ENCODE data around the gene SPTSSA. TPM values are rescaled to one million over a fixed set of nuclear protein-coding genes. Genes with fewer than 3 reads are reported as not detected.

SPTSSA gene
- total and polyA plus RNA-seq, 2 donors (not counting 1 experiment from before 2014, with no cell fraction given), result 20.1 to 38.4 TPM

GRCh38 chr14:34404416-34404815 lies 57.6 kb downstream of the SPTSSA start:
- no peaks in the 10 kb centered on the region for H3K4me1 ChIP-seq (ENCODE audit: control insufficient read depth, extremely low read depth, insufficient read depth, low read length)
- H2AFZ ChIP-seq (ENCODE audit: low read length), result no peak overlapping the region
- DNase-seq (ENCODE audit: low read depth in 2 of 2), result no peak
- H3K27ac ChIP-seq (ENCODE audit: insufficient read depth, low read length), result no peak overlapping the region
- TF ChIP-seq EZH2 (IDR thresholded peaks at IDR 0.05; ENCODE audit: low read length, missing control alignments), result no peak
- TF ChIP-seq, protein P1, sequence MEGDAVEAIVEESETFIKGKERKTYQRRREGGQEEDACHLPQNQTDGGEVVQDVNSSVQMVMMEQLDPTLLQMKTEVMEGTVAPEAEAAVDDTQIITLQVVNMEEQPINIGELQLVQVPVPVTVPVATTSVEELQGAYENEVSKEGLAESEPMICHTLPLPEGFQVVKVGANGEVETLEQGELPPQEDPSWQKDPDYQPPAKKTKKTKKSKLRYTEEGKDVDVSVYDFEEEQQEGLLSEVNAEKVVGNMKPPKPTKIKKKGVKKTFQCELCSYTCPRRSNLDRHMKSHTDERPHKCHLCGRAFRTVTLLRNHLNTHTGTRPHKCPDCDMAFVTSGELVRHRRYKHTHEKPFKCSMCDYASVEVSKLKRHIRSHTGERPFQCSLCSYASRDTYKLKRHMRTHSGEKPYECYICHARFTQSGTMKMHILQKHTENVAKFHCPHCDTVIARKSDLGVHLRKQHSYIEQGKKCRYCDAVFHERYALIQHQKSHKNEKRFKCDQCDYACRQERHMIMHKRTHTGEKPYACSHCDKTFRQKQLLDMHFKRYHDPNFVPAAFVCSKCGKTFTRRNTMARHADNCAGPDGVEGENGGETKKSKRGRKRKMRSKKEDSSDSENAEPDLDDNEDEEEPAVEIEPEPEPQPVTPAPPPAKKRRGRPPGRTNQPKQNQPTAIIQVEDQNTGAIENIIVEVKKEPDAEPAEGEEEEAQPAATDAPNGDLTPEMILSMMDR (conservative IDR thresholded peaks at IDR 0.05 in 1 of 2, IDR thresholded peaks at IDR 0.05 in 1 of 2; ENCODE audit: low read depth in 1 of 2, low read length in 2 of 2), result no peak
- H3K36me3 ChIP-seq (ENCODE audit: control insufficient read depth, insufficient read depth, low read length), result no peaks in the 10 kb centered on the region
- no peak overlapping the region for H3K4me3 ChIP-seq (replicated peaks in 1 of 4; ENCODE audit: control extremely low read depth in 1 of 4, insufficient read depth in 1 of 4, low read depth in 3 of 4, low read length in 4 of 4)
- H3K9me3 ChIP-seq (ENCODE audit: control insufficient read depth, insufficient read depth, low read depth, low read length), result no peaks in the 10 kb centered on the region
- H4K20me1 ChIP-seq (ENCODE audit: control insufficient read depth, extremely low read depth, insufficient read depth, low read length), result no peaks in the 10 kb centered on the region
- no peak overlapping the region for H3K4me2 ChIP-seq (ENCODE audit: extremely low read depth, insufficient read depth, low read length)
- H3K9ac ChIP-seq (ENCODE audit: insufficient read depth, low read length), result no peak overlapping the region
- no peaks in the 10 kb centered on the region for H3K79me2 ChIP-seq (ENCODE audit: control insufficient read depth, insufficient read depth, low read length)
- no peaks in the 10 kb centered on the region for H3K27me3 ChIP-seq (ENCODE audit: control insufficient read depth, insufficient read depth, low read length)

GRCh38 chr14:34403646-34404045 lies 58.4 kb downstream of the SPTSSA start:
- H3K27me3 ChIP-seq (ENCODE audit: control insufficient read depth, insufficient read depth, low read length), result no peaks in the 10 kb centered on the region
- peak in 1 of 2 donors; percentile 20 for DNase-seq (ENCODE audit: low read depth in 2 of 2)

DNA sequence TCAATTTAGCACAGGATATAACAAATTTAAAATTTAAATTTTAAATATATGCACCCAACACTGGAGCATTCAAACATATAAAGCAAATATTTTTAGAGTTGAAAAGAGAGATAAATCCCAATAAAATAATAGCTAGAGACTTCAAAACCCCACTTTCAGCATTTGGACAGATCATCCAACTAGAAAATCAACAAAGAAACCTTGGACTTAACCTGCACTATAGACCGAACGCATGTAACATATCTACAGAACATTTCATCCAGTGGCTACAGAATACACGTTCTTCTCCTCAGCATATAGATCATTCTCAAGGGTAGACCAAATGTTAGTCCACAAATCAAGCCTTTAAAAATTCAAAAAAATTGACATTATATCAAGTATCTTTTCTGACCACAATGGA lies 64.0 kb downstream of the SPTSSA start:
- Histone ChIP-seq H3K4me2 (ENCODE audit: extremely low read depth, insufficient read depth, low read length) (no peak overlapping the region), H4K20me1 (ENCODE audit: control insufficient read depth, extremely low read depth, insufficient read depth, low read length) (no peaks in the 10 kb centered on the region), H3K27me3 (ENCODE audit: control insufficient read depth, insufficient read depth, low read length) (no peaks in the 10 kb centered on the region), H3K9me3 (ENCODE audit: control insufficient read depth, insufficient read depth, low read depth, low read length) (no peaks in the 10 kb centered on the region), H2AFZ (ENCODE audit: low read length) (no peak overlapping the region), H3K79me2 (ENCODE audit: control insufficient read depth, insufficient read depth, low read length) (no peaks in the 10 kb centered on the region), H3K9ac (ENCODE audit: insufficient read depth, low read length) (no peak overlapping the region), H3K36me3 (ENCODE audit: control insufficient read depth, insufficient read depth, low read length) (no peaks in the 10 kb centered on the region), H3K4me1 (ENCODE audit: control insufficient read depth, extremely low read depth, insufficient read depth, low read length) (no peaks in the 10 kb centered on the region), H3K4me3 (replicated peaks in 1 of 4; ENCODE audit: control extremely low read depth in 1 of 4, insufficient read depth in 1 of 4, low read depth in 3 of 4, low read length in 4 of 4) (no peak overlapping the region), H3K27ac (ENCODE audit: insufficient read depth, low read length) (no peak overlapping the region)
- DNase-seq (ENCODE audit: low read depth in 2 of 2), result no peak
- TF ChIP-seq EZH2 (IDR thresholded peaks at IDR 0.05; ENCODE audit: low read length, missing control alignments), result no peak
- TF ChIP-seq, protein P1 (conservative IDR thresholded peaks at IDR 0.05 in 1 of 2, IDR thresholded peaks at IDR 0.05 in 1 of 2; ENCODE audit: low read depth in 1 of 2, low read length in 2 of 2), result no peak

More at GRCh38 chr14:34403646-34404045, 58.4 kb downstream of the SPTSSA start:
- H2AFZ ChIP-seq (ENCODE audit: low read length), result no peak overlapping the region
- H3K36me3 ChIP-seq (ENCODE audit: control insufficient read depth, insufficient read depth, low read length), result no peaks in the 10 kb centered on the region
- no peaks in the 10 kb centered on the region for H3K79me2 ChIP-seq (ENCODE audit: control insufficient read depth, insufficient read depth, low read length)
- no peak overlapping the region for H3K4me2 ChIP-seq (ENCODE audit: extremely low read depth, insufficient read depth, low read length)
- H3K27ac ChIP-seq (ENCODE audit: insufficient read depth, low read length), result no peak overlapping the region
- H4K20me1 ChIP-seq (ENCODE audit: control insufficient read depth, extremely low read depth, insufficient read depth, low read length), result no peaks in the 10 kb centered on the region
- no peaks in the 10 kb centered on the region for H3K9me3 ChIP-seq (ENCODE audit: control insufficient read depth, insufficient read depth, low read depth, low read length)
- no peak overlapping the region for H3K4me3 ChIP-seq (replicated peaks in 1 of 4; ENCODE audit: control extremely low read depth in 1 of 4, insufficient read depth in 1 of 4, low read depth in 3 of 4, low read length in 4 of 4)
- H3K9ac ChIP-seq (ENCODE audit: insufficient read depth, low read length), result no peak overlapping the region
- TF ChIP-seq EZH2 (IDR thresholded peaks at IDR 0.05; ENCODE audit: low read length, missing control alignments), result no peak
- TF ChIP-seq, protein P1 (conservative IDR thresholded peaks at IDR 0.05 in 1 of 2, IDR thresholded peaks at IDR 0.05 in 1 of 2; ENCODE audit: low read depth in 1 of 2, low read length in 2 of 2), result no peak
- H3K4me1 ChIP-seq (ENCODE audit: control insufficient read depth, extremely low read depth, insufficient read depth, low read length), result no peaks in the 10 kb centered on the region
